NCI-H526 (cell line): ENCODE data around the gene COL15A1.

Experiments
- DNase-seq, 2 experiments: peaks; one replicate each; lab custom pipeline; 2025; lab: John Stamatoyannopoulos, UW

The COL15A1 gene

DNA sequence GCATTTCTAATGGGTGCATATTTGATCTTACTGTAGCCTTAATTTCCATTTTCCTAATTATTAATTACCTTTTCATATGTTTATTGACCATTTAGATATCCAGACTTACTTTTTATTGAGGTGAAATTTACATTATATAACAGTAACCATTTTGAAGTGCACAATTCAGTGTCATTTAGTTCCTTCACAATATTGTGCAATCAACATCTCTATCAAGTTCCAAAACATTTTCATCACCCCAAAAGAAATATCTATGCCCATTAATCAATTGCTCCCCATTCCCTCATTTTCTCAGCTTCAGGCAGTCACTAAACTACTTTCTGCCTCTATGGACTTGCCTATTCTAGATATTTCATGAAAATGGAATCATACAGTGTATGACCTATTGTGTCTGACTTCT, 5.9 kb downstream of the COL15A1 start:
- DNase-seq = no peak

DNA sequence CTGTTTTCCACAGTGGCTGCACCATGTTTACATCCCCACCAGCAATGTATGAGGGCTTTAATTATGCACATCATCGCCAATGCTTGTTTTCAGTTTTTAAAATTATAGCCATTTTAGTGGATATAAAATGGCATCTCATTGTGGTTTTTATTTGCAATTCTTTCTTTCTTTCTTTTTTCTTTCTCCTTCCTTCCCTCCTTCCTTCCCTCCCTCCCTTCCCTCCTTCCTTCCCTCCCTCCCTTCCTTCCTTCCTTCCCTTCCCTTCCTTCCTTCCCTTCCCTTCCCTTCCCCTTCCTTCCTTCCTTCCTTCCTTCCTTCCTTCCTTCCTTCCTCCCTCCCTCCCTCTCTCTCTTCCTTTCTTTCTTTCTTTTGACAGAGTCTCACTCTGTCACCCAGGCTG, 6.6 kb downstream of the COL15A1 start:
- no peak for DNase-seq

DNA sequence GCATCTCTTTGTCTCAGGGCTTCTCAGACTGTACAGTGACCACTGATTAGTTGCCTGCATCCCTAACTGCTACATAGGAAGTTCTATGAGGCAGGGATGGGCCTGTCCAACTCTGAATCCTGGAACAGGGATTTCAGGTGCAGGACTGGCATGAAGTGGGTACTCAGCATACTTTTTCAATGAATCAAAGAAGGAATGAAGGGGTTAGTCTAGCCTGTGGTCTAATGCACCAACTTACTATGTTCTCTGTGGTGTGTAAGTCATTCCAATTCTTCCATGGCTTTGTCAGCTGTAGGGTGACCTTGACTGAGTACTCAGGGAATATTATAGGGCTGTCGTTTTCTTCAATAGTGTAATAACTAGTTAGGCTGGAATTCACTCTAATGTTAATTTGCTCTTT, 8.3 kb downstream of the COL15A1 start:
- DNase-seq = no peak

DNA sequence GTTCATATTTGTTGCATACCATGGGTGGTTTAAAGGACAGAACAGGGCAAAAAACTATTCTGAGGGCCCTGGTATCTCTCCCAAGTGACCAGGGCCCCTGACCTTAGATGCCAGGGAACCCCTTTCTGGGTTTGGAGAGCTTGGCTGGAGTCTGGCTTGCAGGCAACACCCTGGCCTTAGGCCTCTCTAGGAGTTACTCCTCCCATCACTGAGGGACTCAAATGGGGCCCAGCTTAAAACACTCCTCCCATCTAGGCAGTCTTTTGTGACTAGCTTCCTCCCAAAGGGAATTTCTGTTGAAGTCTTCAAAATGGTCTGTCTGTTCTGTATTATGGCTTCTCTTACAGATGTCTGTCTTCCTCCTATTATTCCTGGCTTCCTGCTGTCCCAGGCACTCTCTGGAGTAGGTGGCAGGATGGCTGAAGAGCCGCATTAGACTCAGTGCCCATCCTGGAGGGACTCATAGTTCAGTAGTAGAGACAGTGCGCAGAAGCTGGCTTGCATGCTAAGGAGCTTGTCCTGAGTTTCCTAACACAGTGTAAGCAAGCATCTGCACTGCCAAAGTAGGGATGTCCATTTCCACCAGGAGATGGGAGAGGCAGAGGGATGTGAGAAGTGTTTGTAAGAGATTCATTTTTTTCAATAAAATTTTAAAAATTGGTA, 10.0 kb downstream of the COL15A1 start:
- no peak for DNase-seq

DNA sequence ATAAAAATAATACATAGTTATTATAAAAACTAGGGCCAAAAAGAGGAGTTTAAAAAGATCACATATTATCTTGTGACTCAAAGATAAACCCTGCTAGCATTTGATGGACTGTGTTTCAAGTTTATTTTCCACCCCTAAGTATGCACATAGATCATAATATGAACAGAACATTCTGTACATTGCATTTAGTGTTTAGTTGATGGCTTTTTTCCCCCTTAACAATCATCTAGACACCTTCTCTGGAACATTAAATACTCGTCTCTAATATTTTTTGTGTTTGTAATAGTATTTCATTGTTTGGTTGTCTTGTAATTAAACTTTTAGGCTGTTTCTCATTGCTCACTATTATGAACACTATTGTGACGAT, 10.5 kb downstream of the COL15A1 start:
- DNase-seq = no peak

DNA sequence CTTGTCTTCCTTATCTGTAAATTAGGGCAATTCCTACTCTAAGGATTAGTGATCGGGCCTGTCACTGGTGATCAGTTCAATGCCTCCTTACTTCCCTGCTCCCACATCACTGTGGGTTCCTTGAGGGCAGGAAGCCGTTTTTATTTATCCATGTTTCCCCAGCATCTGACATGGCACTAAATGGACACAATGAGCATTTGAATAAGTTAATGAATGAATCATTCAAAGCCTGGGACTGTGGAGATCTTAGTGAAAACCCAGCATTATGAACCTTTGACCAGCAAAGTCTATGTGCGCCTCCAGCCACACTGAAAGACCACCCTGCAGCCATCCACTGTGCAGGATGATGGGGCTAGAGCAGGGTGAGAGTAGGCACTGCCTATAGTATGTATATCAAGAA, 11.6 kb downstream of the COL15A1 start:
- no peak for DNase-seq

DNA sequence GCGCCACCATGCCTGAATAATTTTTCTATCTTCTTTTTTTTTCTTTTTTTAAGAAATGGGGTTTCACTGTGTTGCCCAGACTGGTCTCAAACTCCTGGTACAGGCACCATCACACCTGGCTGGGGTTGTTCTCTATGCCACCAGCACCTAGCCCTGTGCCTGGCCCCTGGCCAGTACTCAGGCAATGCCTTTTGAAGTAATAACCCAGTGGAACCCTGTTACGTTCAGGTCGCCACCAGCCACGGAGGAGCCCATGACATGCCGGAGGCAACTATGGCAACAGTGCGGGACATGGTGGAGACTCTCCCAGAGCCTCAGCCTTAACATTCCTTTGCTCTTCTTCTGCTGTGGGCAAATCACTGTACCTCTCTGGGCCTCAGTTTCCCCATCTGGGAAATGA, 14.1 kb downstream of the COL15A1 start:
- DNase-seq = no peak

DNA sequence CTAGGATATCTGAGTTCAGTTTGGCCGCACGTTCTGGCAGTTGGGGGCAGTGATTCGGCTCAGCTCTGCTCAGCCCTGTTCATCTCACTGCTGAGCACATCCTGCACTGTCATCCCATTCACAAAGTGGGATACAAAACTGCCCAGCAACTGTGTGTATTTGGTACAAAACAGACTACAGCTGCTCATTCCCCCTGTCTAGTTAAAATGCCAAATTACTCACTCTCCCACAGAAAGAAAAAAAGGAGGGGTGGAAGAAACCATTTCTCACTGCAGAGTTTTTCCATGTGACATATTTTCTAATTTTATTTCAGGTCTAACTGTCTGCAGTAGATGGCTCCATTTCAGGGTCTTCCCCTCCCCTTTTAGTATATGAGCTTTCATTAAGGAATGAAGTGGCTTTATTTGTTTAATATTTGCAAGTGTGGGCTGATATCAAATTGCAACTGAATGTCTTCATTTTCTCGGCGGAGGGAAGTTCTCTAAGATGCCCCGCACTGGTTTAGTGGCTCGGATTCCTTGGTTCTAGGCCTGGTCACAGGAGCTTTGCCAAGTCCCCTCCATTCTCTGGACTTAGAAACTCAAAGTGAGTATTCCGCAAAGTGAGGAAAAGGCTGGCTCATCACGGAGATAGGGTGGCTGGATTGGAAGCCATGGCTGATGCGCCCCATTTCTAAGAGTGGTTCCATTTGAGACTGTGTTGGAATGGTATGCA, 14.7 kb downstream of the COL15A1 start:
- DNase-seq = no peak

DNA sequence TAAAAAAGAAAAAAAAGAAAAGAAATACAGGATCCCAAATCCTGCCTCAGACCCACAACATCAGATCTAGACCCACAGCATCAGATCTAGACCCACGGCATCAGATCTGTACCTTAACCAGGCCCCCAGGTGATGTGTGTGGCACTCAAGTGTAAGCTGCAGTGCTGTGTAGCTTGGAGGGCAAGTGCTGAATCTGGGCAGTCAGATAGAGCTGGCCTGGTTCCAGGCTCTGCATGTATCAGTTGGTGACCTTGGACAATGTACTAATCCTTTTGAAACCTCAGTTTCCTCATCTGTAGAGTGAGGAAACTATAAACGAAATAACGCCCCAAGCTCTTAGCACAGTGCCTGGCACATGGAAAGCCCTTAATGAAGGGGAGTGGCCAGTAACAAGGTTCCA, 16.7 kb downstream of the COL15A1 start:
- no peak for DNase-seq

DNA sequence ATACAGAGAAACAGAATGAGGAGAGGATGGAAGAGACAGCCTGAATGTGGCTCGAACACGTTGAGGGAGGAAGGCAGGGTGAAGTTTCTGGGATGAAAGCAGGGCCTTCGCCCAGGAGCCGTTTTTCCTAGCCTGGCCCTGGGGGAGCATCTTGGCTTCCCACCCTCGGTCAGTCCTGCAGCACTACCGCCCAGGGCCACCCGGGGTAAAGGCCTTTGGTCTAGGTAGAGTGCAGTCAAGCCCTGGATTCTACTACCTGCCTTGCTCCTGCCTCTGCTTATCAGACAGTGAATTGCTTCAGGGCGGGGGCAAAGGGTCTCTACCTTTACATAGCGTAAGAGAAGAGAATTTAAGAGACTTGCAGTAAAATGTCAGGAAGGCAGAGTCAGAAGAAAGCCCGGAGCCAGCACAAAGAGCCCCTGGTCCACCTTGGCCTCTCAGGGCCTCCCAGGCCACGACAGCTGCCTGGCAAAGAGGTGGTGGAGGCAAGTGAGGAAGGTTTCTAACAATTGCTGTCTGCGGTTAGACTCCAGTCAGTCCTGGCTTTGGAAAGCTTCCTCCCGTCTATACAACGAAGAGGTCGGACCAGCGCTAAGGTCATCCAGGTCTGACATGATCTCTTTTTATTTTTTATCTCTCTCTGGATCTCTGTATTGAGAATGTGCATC, 17.9 kb downstream of the COL15A1 start:
- DNase-seq = no peak

DNA sequence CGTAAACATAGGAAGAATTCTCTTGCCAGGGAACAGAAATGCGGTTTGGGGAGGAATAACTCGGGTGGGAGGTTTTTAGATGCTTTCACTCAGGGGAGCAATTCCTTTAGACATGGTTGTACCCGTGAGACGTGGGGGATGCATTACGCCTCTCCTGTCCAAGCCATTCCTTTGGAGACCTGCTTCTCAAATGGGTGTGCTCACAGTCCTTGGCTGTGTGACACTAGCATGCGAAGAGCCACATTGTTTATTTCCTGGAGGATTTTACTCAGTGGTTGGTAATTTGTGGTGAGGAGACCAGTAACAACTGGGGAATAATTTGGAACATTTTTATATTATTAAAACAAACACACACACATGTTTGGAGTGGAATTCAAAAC, 18.5 kb downstream of the COL15A1 start:
- no peak for DNase-seq

DNA sequence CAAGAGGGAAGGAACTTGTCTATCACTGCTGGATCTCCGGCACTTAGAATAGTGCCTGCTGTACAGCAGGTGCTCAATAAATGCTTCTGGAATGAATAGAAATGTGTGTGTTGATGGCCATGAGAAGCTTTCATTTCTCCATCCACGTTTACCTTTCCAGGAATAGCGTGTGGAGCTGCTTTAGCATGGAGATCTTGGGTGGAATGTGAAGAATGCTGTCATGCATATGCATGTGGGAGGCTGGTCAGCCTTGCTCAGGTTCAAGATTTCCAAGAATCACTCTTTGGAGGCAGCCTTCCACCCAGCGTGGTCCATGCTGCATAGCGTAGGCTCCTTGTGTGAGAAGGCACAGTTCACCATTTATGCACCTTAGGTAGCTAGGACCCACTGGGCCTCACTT, 19.2 kb downstream of the COL15A1 start:
- no peak for DNase-seq

DNA sequence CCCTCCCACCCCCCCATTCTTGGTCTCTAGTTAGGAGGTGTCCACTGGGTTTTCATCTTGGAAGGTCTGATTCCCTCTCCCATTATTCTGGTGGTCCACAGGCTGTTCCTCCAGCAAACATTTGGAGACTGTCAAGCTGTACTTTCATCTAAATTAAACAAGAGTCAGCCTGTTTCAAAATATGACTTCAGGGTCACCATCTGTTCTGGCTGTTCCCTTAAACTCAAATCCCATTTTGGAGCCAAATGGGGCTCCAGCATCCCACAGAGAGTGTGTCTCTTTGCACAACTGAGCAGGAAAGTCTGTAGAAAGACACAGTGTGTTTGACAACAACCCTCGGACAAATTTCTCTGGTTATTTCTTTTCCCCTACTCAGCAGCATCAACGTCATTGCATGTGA, 20.5 kb downstream of the COL15A1 start:
- DNase-seq = no peak

DNA sequence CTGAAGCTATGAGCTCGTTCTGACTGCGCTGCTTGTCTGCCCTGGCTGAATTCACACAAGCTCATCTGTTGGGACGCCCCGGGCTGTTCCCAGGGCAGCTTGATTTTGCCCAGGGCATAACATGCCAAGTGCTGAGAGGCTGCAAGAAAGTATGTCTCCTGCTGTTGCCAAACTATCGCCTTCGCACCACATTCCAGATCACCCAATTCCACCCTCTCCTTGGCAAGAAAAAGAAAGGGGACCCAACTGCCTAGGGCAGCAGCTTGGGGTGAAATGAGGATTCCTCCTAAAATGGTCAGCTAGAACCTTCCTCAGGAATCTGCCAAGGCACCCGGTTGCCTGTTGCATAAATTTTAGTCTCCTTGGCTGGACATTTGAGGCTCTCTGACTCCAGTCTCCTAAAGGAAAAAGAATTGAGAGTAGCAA, 21.2 kb downstream of the COL15A1 start:
- no peak for DNase-seq

DNA sequence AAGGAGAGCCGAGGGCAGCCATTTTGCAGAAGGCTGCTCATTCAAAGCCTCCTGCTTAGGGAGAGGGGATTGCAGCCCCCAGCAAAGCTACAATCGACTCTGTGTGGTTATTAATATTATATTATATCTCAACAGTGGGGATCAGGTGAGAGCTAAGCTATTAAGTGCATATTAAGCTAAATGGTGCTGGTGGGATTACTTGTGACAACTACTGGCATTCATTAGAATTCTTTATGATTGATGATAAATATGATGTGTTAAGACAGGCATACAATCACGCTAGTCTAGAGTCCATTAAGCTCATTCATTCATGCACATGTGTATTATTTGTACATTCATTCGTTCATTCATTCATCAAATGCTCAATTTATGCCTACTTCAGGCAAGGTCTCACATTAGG, 23.0 kb downstream of the COL15A1 start:
- DNase-seq = no peak

DNA sequence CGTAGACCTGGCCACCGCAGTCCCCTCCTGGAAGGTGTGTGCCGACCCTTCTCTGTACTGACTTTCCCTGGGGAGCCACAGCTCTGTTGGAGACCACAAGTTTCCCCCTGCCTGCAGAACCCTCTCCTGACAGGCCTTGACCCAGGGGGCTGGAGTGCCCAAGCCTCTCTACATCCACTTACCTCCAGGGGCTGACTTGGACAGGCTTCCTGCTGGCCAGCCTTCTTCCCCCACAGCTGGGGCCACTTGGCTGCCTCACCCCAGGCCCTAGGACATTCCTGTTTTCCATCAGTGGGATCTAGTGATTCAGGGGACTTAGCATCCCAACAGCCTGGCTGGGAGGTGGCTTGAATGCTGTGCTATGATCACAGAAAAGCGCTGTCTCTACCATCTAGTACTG, 23.6 kb downstream of the COL15A1 start:
- no peak for DNase-seq

DNA sequence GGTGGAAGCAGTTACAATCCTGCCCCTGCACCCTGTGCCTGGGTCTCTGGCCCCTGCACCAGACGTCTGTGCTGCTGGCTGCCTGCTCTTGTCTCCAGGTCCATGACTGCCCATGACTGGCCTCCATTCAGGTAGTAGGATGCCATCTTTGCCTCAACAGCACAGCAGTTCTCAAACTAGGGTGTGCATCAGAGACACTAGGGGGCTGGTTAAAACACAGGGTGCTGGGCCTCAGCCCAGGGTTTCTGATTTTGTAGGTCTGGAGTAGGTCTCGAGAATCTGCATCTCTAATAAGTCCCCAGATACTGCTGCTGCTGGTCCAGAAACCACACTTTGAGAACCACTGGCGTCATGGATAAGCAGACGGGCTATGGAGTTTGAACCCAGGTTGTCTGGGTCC, 24.0 kb downstream of the COL15A1 start:
- no peak for DNase-seq

DNA sequence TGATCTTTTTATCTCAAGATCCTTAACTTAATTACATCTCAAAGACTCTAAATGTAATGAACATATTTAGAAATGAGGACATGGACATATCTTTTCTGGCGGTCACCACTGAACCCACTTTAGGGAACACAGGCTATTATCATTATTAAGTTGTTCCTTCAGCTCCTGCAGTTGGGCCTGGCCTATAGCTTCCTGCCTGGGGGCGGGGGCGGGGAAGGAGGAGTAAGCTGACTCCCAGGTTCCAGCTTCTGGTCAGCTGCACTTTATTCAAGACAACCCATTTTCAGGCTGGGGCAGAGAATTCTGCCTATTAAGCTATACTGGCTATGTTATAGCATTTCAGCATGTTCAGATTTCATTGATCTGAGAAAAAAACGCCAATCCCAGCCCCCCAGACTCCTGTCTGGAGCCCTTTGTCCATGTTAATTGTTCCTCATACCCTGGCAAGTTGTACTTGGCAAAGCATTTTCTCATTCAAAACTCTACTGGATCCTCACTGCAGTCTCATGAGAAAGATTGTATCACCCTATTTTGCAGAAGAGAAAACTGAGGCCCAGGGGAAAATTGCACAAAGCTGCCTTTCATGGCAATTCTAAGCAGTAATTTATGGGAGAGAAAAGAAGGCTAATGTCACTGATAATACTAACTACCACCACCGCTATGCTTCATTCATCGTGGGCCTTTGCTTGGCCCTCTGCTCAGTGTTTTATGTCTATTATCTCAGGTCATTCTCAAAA, 25.1 kb downstream of the COL15A1 start:
- DNase-seq = no peak

DNA sequence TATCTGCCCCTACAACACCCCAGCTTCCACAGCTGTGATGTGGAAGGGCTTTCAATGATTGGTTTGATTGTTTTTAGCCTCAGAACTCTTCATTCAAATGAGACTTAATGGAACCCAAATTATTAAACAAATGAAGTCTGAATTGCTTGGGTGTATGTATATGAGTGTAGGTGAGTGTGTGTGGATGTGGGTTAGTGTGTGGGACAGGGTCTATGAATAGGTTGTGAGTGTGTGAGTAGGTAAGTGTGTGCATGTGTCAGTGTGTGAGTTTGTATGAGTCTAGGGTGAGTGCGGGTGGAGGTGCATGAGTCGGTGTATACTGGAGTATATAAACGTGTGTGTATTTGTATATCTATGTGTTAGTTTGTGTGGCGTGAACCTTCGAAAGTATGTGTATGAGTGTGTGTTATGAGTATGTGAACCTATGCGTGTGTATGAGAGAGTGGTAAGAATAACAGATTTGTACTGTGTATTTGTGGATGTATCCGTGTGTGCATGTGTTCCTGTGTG, 26.9 kb downstream of the COL15A1 start:
- DNase-seq = no peak

DNA sequence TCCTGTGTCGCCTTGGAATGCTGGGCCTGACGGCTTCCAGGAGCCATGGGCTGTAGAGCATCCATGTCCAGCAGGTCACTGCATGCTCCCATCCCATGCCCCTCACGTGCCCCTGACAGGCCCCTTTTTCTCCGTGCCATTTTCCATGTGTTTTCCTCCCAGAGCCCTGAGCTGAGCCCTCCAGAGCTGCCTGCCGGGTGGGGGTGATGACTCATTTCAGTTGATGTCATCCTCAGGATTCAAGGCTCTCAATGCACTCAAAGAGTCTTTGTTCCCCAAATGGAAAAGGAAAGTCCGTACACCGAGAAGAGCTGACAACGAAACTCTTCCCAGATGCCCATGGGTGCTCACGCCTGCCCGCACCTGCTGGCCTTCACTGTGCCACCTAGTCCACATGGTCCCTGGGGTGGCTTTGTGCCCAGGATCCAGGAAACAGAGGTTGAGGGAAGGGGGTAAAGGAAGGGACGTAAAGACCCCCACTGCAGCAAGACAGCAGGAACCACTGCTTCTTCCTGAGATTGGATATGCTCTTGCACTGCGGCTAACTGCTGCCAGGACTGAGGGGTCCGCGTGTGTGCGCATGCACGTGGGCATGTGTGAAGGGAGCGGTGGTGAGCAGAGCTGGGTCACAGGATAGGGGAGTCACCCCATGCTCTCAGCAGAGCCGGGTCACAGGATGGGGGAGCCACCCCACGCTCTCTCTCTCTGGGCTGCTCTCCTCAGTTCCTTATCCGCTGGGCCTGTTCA, 27.6 kb downstream of the COL15A1 start:
- no peak for DNase-seq

DNA sequence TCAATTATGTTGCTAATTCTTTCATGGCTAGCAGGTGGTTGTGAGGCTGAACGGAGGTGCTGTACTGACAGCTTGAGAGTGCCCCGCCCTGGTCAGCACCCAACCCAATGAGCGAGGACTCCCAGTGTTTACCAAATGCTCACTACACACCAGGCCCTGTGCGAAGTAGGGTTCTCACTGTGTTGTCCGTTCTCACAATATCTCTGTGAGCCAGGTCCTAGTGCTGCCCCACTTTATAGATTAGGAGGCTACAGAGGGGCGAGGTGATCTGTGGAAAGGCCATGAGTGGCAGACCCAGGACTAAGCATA, 28.2 kb downstream of the COL15A1 start:
- DNase-seq = no peak

DNA sequence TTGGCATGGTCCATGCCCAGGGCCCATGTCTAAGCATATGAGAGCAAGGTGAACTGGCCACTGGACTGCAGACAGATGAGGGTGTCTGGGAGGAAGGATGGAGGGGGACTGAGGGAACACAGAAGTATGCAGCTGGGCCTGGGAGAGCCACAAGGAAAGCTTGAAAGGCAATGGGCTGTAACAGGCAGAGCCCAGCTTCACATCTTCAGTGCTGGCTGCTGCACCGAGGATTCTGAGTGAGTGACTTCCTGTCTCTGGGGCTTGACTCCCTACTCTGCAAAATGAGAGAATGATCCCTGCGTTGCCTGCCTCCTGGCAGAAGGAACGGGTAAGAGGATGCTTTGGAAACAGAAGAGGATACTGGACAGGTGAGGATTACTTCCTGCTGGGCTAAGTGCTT, 29.0 kb downstream of the COL15A1 start:
- DNase-seq = no peak
